ENCODE results near the gene TMEM212. TPM values are rescaled to one million over a fixed set of nuclear protein-coding genes. Genes with fewer than 3 reads are reported as not detected.

The TMEM212 gene
- total and polyA plus RNA-seq, 2 donors (not counting 1 experiment from before 2014, with no cell fraction given): not detected

GRCh38 chr3:171811913-171812335, 31.2 kb upstream of the TMEM212 start:
- DNase-seq (no peak), ATAC-seq (ENCODE audit: low read depth) (no peak)
- 98% methylated on average over 8 of the region's 9 CpGs for WGBS (ENCODE audit: insufficient coverage)
- no peak overlapping the region for H2AFZ ChIP-seq (ENCODE audit: insufficient read depth, low read depth, low read length, poor library complexity, severe bottlenecking)
- H3K9me3 Mint-ChIP-seq (ENCODE audit: insufficient read depth): peaks cover 2% of the 10 kb centered on the region
- peaks cover 30% of the 10 kb centered on the region for H3K27me3 Mint-ChIP-seq
- no peaks in the 10 kb centered on the region for H4K20me1 ChIP-seq (ENCODE audit: control insufficient read depth, insufficient read depth, low read length, poor library complexity, severe bottlenecking)
- peaks cover 11 to 17% of the 10 kb centered on the region in 2 donors for H3K4me1 ChIP-seq (ENCODE audit: control insufficient read depth in 2 of 2, insufficient read depth in 2 of 2, low read length in 2 of 2)
- no peak overlapping the region for H3K27ac Mint-ChIP-seq
- peaks cover 0 to 21% (median 16%) of the 10 kb centered on the region in 4 experiments for H3K27me3 ChIP-seq (replicated peaks in 1 of 4; ENCODE audit: control extremely low read depth in 1 of 4, control insufficient read depth in 3 of 4, insufficient read depth in 4 of 4, low read length in 3 of 4)
- H3K9ac ChIP-seq (ENCODE audit: low read length): no peak overlapping the region
- ChIA-PET POLR2A (no interaction called here), CTCF (no interaction called here)
- no peak overlapping the region for H3K4me3 ChIP-seq (ENCODE audit: control extremely low read depth in 1 of 5, extremely low read depth in 1 of 5, insufficient read depth in 1 of 5, low read depth in 2 of 5, low read length in 4 of 5)
- no peaks in the 10 kb centered on the region for H3K36me3 ChIP-seq (replicated peaks in 1 of 2; ENCODE audit: control extremely low read depth in 1 of 2, control insufficient read depth in 1 of 2, extremely low read depth in 1 of 2, insufficient read depth in 2 of 2, low read length in 1 of 2)
- no peak overlapping the region for H3K27ac ChIP-seq (ENCODE audit: low read length in 2 of 2)
- no peak overlapping the region for H3K4me2 ChIP-seq (replicated peaks; ENCODE audit: low read depth, low read length, poor library complexity, severe bottlenecking)
- H3K4me1 Mint-ChIP-seq: peaks cover 14% of the 10 kb centered on the region
- intact Hi-C loops (cut with micrococcal nuclease): no loop called here
- no peak overlapping the region for H3K4me3 Mint-ChIP-seq
- peaks cover 0 to 3% (median 0%) of the 10 kb centered on the region in 3 donors for H3K9me3 ChIP-seq (ENCODE audit: control extremely low read depth in 1 of 3, control insufficient read depth in 2 of 3, insufficient read depth in 1 of 3, low read length in 2 of 3)
- H3K79me2 ChIP-seq (ENCODE audit: control insufficient read depth, insufficient read depth, low read length): no peaks in the 10 kb centered on the region
- no peak for TF ChIP-seq EZH2 (IDR thresholded peaks at IDR 0.05; ENCODE audit: borderline replicate concordance, insufficient read depth, low read depth, low read length, poor library complexity, severe bottlenecking)
- no peak for TF ChIP-seq CTCF (IDR thresholded peaks at IDR 0.05)

GRCh38 chr3:171812811-171813210, 30.3 kb upstream of the TMEM212 start:
- H3K27me3 Mint-ChIP-seq: peaks cover 29% of the 10 kb centered on the region
- TF ChIP-seq EZH2 (IDR thresholded peaks at IDR 0.05; ENCODE audit: borderline replicate concordance, insufficient read depth, low read depth, low read length, poor library complexity, severe bottlenecking): no peak
- TF ChIP-seq CTCF (IDR thresholded peaks at IDR 0.05): no peak
- no peak overlapping the region for H2AFZ ChIP-seq (ENCODE audit: insufficient read depth, low read depth, low read length, poor library complexity, severe bottlenecking)
- H3K9me3 ChIP-seq (ENCODE audit: control extremely low read depth in 1 of 3, control insufficient read depth in 2 of 3, insufficient read depth in 1 of 3, low read length in 2 of 3): peaks cover 0 to 3% (median 0%) of the 10 kb centered on the region in 3 donors
- ATAC-seq (ENCODE audit: low read depth): no peak
- H3K4me1 ChIP-seq (ENCODE audit: control insufficient read depth in 2 of 2, insufficient read depth in 2 of 2, low read length in 2 of 2): peaks cover 11 to 17% of the 10 kb centered on the region in 2 donors
- H3K27ac ChIP-seq (ENCODE audit: low read length in 2 of 2): no peak overlapping the region
- H4K20me1 ChIP-seq (ENCODE audit: control insufficient read depth, insufficient read depth, low read length, poor library complexity, severe bottlenecking): no peaks in the 10 kb centered on the region
- no peaks in the 10 kb centered on the region for H3K36me3 ChIP-seq (replicated peaks in 1 of 2; ENCODE audit: control extremely low read depth in 1 of 2, control insufficient read depth in 1 of 2, extremely low read depth in 1 of 2, insufficient read depth in 2 of 2, low read length in 1 of 2)
- H3K9me3 Mint-ChIP-seq (ENCODE audit: insufficient read depth): peaks cover 2% of the 10 kb centered on the region
- DNase-seq: no peak
- H3K4me1 Mint-ChIP-seq: peaks cover 14% of the 10 kb centered on the region
- H3K4me3 ChIP-seq (ENCODE audit: control extremely low read depth in 1 of 5, extremely low read depth in 1 of 5, insufficient read depth in 1 of 5, low read depth in 2 of 5, low read length in 4 of 5): no peak overlapping the region
- H3K9ac ChIP-seq (ENCODE audit: low read length): no peak overlapping the region
- ChIA-PET POLR2A (no interaction called here), CTCF (no interaction called here)
- intact Hi-C loops (cut with micrococcal nuclease): no loop called here
- WGBS (ENCODE audit: insufficient coverage): no CpG with 5 or more reads among the region's 2 CpGs
- H3K27me3 ChIP-seq (replicated peaks in 1 of 4; ENCODE audit: control extremely low read depth in 1 of 4, control insufficient read depth in 3 of 4, insufficient read depth in 4 of 4, low read length in 3 of 4): peaks cover 0 to 21% (median 15%) of the 10 kb centered on the region in 4 experiments
- no peak overlapping the region for H3K4me3 Mint-ChIP-seq
- no peak overlapping the region for H3K4me2 ChIP-seq (replicated peaks; ENCODE audit: low read depth, low read length, poor library complexity, severe bottlenecking)
- H3K27ac Mint-ChIP-seq: no peak overlapping the region
- no peaks in the 10 kb centered on the region for H3K79me2 ChIP-seq (ENCODE audit: control insufficient read depth, insufficient read depth, low read length)
